ENCODE data around the gene OXA1L.
"Not testable (repeated sequence)": the region's sequence is repeated elsewhere in the genome, so short reads cannot be mapped to it uniquely, and the experiment has no call there.

OXA1L gene

GRCh38 chr14:22748206-22748605, 18.3 kb upstream of the OXA1L start:
- FAIRE-seq (no peak), DNase-seq (ENCODE audit: insufficient read length, low spot score) (no peak)
- no peak for TF ChIP-seq POLR2A (IDR thresholded peaks at IDR 0.05; ENCODE audit: low read depth, low read length)

GRCh38 chr14:22748631-22749068, 17.8 kb upstream of the OXA1L start:
- DNase-seq (ENCODE audit: insufficient read length, low spot score) (no peak), FAIRE-seq (no peak)

GRCh38 chr14:22752422-22752821, 14.1 kb upstream of the OXA1L start:
- TF ChIP-seq POLR2A (IDR thresholded peaks at IDR 0.05; ENCODE audit: low read depth, low read length) = no peak
- no peak for DNase-seq (ENCODE audit: insufficient read length, low spot score)
- FAIRE-seq = no peak

More at GRCh38 chr14:22748631-22749068, 17.8 kb upstream of the OXA1L start:
- no peak for TF ChIP-seq POLR2A (IDR thresholded peaks at IDR 0.05; ENCODE audit: low read depth, low read length)

- no peak for TF ChIP-seq POLR2A (IDR thresholded peaks at IDR 0.05; ENCODE audit: low read depth, low read length)
- DNase-seq (ENCODE audit: insufficient read length, low spot score) (no peak), FAIRE-seq (no peak)
Measured at GRCh38 chr14:22753586-22753985, 12.9 kb upstream of the OXA1L start.

- FAIRE-seq = not testable (repeated sequence)
Measured at GRCh38 chr14:22757972-22758650, 8.4 kb upstream of the OXA1L start.

GRCh38 chr14:22761734-22762133, 4.8 kb upstream of the OXA1L start:
- no peak for DNase-seq (ENCODE audit: insufficient read length, low spot score)
- no peak for TF ChIP-seq POLR2A (IDR thresholded peaks at IDR 0.05; ENCODE audit: low read depth, low read length)
- FAIRE-seq = no peak

More at GRCh38 chr14:22757972-22758650, 8.4 kb upstream of the OXA1L start:
- DNase-seq (ENCODE audit: insufficient read length, low spot score) = not testable (repeated sequence)

GRCh38 chr14:22764382-22764781, 2.1 kb upstream of the OXA1L start:
- no peak for TF ChIP-seq POLR2A (IDR thresholded peaks at IDR 0.05; ENCODE audit: low read depth, low read length)
- FAIRE-seq (no peak), DNase-seq (ENCODE audit: insufficient read length, low spot score) (no peak)

GRCh38 chr14:22767323-22767589, 768 bp downstream of the OXA1L start:
- TF ChIP-seq POLR2A (IDR thresholded peaks at IDR 0.05; ENCODE audit: low read depth, low read length) = no peak
- DNase-seq (ENCODE audit: insufficient read length, low spot score) (no peak), FAIRE-seq (no peak)

- no peak for DNase-seq (ENCODE audit: insufficient read length, low spot score)
- TF ChIP-seq POLR2A (IDR thresholded peaks at IDR 0.05; ENCODE audit: low read depth, low read length) = no peak
- FAIRE-seq = no peak
Measured at GRCh38 chr14:22768947-22769346, 2.5 kb downstream of the OXA1L start.

GRCh38 chr14:22769369-22769768, 2.9 kb downstream of the OXA1L start:
- FAIRE-seq (no peak), DNase-seq (ENCODE audit: insufficient read length, low spot score) (no peak)
- TF ChIP-seq POLR2A (IDR thresholded peaks at IDR 0.05; ENCODE audit: low read depth, low read length) = no peak

GRCh38 chr14:22770481-22771187, 4.1 kb downstream of the OXA1L start:
- DNase-seq (ENCODE audit: insufficient read length, low spot score) (no peak), FAIRE-seq (no peak)
- TF ChIP-seq POLR2A (IDR thresholded peaks at IDR 0.05; ENCODE audit: low read depth, low read length) = no peak

- TF ChIP-seq POLR2A (IDR thresholded peaks at IDR 0.05; ENCODE audit: low read depth, low read length) = no peak
- FAIRE-seq (no peak), DNase-seq (ENCODE audit: insufficient read length, low spot score) (no peak)
Measured at GRCh38 chr14:22772725-22773124, 6.2 kb downstream of the OXA1L start.

- TF ChIP-seq POLR2A (IDR thresholded peaks at IDR 0.05; ENCODE audit: low read depth, low read length) = no peak
- no peak for FAIRE-seq
- DNase-seq (ENCODE audit: insufficient read length, low spot score) = no peak
Measured at GRCh38 chr14:22773162-22774010, 6.9 kb downstream of the OXA1L start.

GRCh38 chr14:22774011-22774706, 7.7 kb downstream of the OXA1L start:
- DNase-seq (ENCODE audit: insufficient read length, low spot score) (no peak), FAIRE-seq (no peak)
- TF ChIP-seq POLR2A (IDR thresholded peaks at IDR 0.05; ENCODE audit: low read depth, low read length) = no peak
